GM12864 (cell line): ENCODE results near the gene SIPA1L3.

ENCODE experiments used
- DNase-seq: peaks from one replicate; pipeline ENCODE4 v3.0.0-alpha.2; 2011; ENCODE audit warnings: low read depth
- H3K4me3 ChIP-seq: 2 replicates; pipeline ENCODE4 v1.5.1; 2011; ENCODE audit warnings: mild to moderate bottlenecking, low read depth, low read length, control low read depth
- CTCF ChIP-seq: IDR thresholded peaks from 2 replicates; pipeline ENCODE4 v1.5.1; 2011; ENCODE audit warnings: low read depth, mild to moderate bottlenecking, moderate library complexity, low read length, control low read depth, inconsistent platforms; ENCODE audit errors: missing control alignments

Gene SIPA1L3

GRCh38 chr19:38012944-38013343, 105.9 kb downstream of the SIPA1L3 start:
- no peak for DNase-seq
- no peak for TF ChIP-seq CTCF
- H3K4me3 ChIP-seq = no peak overlapping the region

GRCh38 chr19:38013913-38014580, 107.0 kb downstream of the SIPA1L3 start:
- no peak for DNase-seq
- TF ChIP-seq CTCF = no peak
- no peak overlapping the region for H3K4me3 ChIP-seq

- TF ChIP-seq CTCF = no peak
Observed at GRCh38 chr19:38015216-38015615, 108.2 kb downstream of the SIPA1L3 start.

GRCh38 chr19:38015761-38016160, 108.8 kb downstream of the SIPA1L3 start:
- H3K4me3 ChIP-seq = no peak overlapping the region
- no peak for DNase-seq
- TF ChIP-seq CTCF = no peak

More at GRCh38 chr19:38015216-38015615, 108.2 kb downstream of the SIPA1L3 start:
- H3K4me3 ChIP-seq = no peak overlapping the region
- DNase-seq = no peak

- H3K4me3 ChIP-seq = no peak overlapping the region
- no peak for DNase-seq
- TF ChIP-seq CTCF = no peak
Observed at GRCh38 chr19:38017401-38018151, 110.6 kb downstream of the SIPA1L3 start.

GRCh38 chr19:38018694-38019395, 111.8 kb downstream of the SIPA1L3 start:
- TF ChIP-seq CTCF = no peak
- DNase-seq = no peak
- H3K4me3 ChIP-seq = no peak overlapping the region
